Central memory CD8-positive, alpha-beta T cell (primary cell): ENCODE data around the gene IGFALS.
"Not testable (repeated sequence)": the region's sequence is repeated elsewhere in the genome, so short reads cannot be mapped to it uniquely, and the experiment has no call there.

Experiments
- ATAC-seq: fragments of 150-1000 bp; cut with Tn5 transposase; replicated peaks from 2 replicates; pipeline ENCODE4 v1.10.0; 2022; ENCODE audit warnings: mild to moderate bottlenecking, moderate FRiP score, moderate number of reproducible peaks; ENCODE audit not compliant: poor library complexity, severe bottlenecking; ENCODE audit errors: extremely low read depth
- DNase-seq, 2 donors: peaks; one replicate each; pipeline ENCODE4 v3.0.0; 2021; ENCODE audit warnings: low spot score in 2 of 2
- H3K27ac Mint-ChIP-seq: one replicate; pipeline ENCODE4 v1.8.0; 2022; ENCODE audit warnings: low read depth, mild to moderate bottlenecking, moderate library complexity, mixed read lengths
- H3K27me3 Mint-ChIP-seq: one replicate; pipeline ENCODE4 v1.8.0; 2022; ENCODE audit warnings: mixed read lengths
- H3K36me3 Mint-ChIP-seq: one replicate; pipeline ENCODE4 v1.8.0; 2022; ENCODE audit warnings: mild to moderate bottlenecking, moderate library complexity, mixed read lengths; ENCODE audit not compliant: insufficient read depth
- H3K4me1 Mint-ChIP-seq: one replicate; pipeline ENCODE4 v1.8.0; 2022; ENCODE audit warnings: mixed read lengths
- H3K4me3 Mint-ChIP-seq: one replicate; pipeline ENCODE4 v1.8.0; 2022; ENCODE audit warnings: mild to moderate bottlenecking, moderate library complexity, mixed read lengths
- H3K9me3 Mint-ChIP-seq: one replicate; pipeline ENCODE4 v1.8.0; 2022; ENCODE audit warnings: mixed read lengths

Gene IGFALS

GRCh38 chr16:1810536-1810935 lies 17.0 kb upstream of the IGFALS start:
- Mint-ChIP-seq H3K27ac (no peak overlapping the region), H3K4me3 (no peak overlapping the region), H3K36me3 (peaks cover 47% of the 10 kb centered on the region), H3K4me1 (peaks cover 8% of the 10 kb centered on the region), H3K9me3 (no peaks in the 10 kb centered on the region), H3K27me3 (no peaks in the 10 kb centered on the region)
- no peak for DNase-seq
- ATAC-seq = no peak

DNA sequence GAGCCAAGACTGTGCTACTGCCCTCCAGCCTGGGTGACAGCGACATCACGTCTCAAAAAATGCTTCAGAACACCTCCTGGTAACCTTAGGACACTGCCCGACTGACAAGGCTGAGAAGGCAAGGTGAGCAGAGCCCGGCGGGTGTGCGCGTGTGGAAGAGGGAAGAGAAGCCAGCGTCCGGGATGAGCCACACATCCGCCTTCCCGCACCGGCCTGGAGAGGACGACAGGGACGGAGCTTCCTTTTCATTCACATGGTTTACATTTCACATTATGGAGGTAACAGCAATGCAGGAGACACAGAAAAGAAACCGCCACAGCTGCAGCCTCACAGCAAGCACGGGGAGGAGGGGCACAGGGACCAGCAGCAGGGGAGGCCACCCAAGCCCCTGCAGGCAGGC lies 16.6 kb upstream of the IGFALS start:
- H3K27me3 Mint-ChIP-seq = no peaks in the 10 kb centered on the region
- peaks cover 8% of the 10 kb centered on the region for H3K4me1 Mint-ChIP-seq
- DNase-seq (no peak), ATAC-seq (no peak)
- no peak overlapping the region for H3K27ac Mint-ChIP-seq
- H3K9me3 Mint-ChIP-seq = no peaks in the 10 kb centered on the region
- peaks cover 46% of the 10 kb centered on the region for H3K36me3 Mint-ChIP-seq
- no peak overlapping the region for H3K4me3 Mint-ChIP-seq

- no peak overlapping the region for H3K4me3 Mint-ChIP-seq
- no peaks in the 10 kb centered on the region for H3K9me3 Mint-ChIP-seq
- H3K4me1 Mint-ChIP-seq = peaks cover 8% of the 10 kb centered on the region
- ATAC-seq (no peak), DNase-seq (no peak)
- no peaks in the 10 kb centered on the region for H3K27me3 Mint-ChIP-seq
- H3K27ac Mint-ChIP-seq = no peak overlapping the region
- peaks cover 42% of the 10 kb centered on the region for H3K36me3 Mint-ChIP-seq
Measured at GRCh38 chr16:1809281-1809801, 15.8 kb upstream of the IGFALS start.

- no peaks in the 10 kb centered on the region for H3K27me3 Mint-ChIP-seq
- ATAC-seq = no peak
Measured at GRCh38 chr16:1808691-1809090, 15.2 kb upstream of the IGFALS start.

DNA sequence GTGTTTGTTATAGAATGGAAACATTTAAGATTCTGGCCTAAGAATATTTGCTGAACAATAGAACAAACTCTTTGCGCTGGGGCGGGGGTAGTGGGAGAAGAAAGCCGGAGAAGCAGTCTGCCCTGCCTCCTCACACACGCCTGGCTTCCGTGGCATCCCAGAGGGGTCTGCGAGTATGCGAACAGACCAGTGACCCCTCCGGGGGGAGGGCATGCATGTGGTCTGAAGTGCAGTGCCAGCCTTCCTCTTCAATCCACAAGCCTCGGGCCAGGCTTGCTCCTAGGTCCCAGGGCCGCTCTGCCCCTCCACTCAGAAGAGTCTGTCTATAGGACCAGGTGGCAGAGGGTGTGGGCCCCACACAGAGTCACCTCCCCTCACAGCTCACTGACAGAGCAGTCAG lies 14.1 kb upstream of the IGFALS start:
- ATAC-seq = no peak
- Mint-ChIP-seq H3K9me3 (no peaks in the 10 kb centered on the region), H3K27ac (no peak overlapping the region), H3K4me1 (no peaks in the 10 kb centered on the region), H3K27me3 (no peaks in the 10 kb centered on the region), H3K36me3 (peaks cover 30% of the 10 kb centered on the region), H3K4me3 (no peak overlapping the region)
- DNase-seq = no peak

More at GRCh38 chr16:1808691-1809090, 15.2 kb upstream of the IGFALS start:
- no peak overlapping the region for H3K4me3 Mint-ChIP-seq
- no peaks in the 10 kb centered on the region for H3K9me3 Mint-ChIP-seq
- no peak overlapping the region for H3K27ac Mint-ChIP-seq
- peaks cover 37% of the 10 kb centered on the region for H3K36me3 Mint-ChIP-seq
- no peak for DNase-seq
- H3K4me1 Mint-ChIP-seq = peaks cover 8% of the 10 kb centered on the region

- Mint-ChIP-seq H3K27ac (no peak overlapping the region), H3K9me3 (no peaks in the 10 kb centered on the region), H3K27me3 (no peaks in the 10 kb centered on the region), H3K4me3 (no peak overlapping the region), H3K4me1 (no peaks in the 10 kb centered on the region), H3K36me3 (peaks cover 4% of the 10 kb centered on the region)
- no peak for ATAC-seq
- DNase-seq = no peak
Measured at GRCh38 chr16:1800701-1801100, 7.2 kb upstream of the IGFALS start.

DNA sequence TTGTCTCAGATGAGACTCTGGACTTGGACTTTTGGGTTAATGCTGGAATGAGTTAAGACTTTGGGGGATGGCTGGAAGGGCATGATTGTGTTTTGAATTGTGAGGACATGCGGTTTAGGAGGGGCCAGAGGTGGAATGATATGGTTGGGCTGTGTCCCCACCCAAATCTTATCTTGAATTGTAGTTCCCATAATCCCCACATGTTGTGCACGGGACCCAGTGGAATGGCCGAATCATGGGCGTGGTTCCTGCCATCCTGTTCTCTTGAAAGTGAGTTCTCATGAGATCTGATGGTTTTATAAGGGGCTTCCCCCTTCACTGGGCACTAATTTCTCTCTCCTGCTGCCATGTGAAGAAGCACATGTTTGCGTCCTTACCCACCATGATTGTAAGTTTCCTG lies 5.8 kb upstream of the IGFALS start:
- not testable (repeated sequence) for DNase-seq, H3K4me1 Mint-ChIP-seq, H3K9me3 Mint-ChIP-seq, H3K27me3 Mint-ChIP-seq, H3K27ac Mint-ChIP-seq, H3K36me3 Mint-ChIP-seq, H3K4me3 Mint-ChIP-seq, ATAC-seq

DNA sequence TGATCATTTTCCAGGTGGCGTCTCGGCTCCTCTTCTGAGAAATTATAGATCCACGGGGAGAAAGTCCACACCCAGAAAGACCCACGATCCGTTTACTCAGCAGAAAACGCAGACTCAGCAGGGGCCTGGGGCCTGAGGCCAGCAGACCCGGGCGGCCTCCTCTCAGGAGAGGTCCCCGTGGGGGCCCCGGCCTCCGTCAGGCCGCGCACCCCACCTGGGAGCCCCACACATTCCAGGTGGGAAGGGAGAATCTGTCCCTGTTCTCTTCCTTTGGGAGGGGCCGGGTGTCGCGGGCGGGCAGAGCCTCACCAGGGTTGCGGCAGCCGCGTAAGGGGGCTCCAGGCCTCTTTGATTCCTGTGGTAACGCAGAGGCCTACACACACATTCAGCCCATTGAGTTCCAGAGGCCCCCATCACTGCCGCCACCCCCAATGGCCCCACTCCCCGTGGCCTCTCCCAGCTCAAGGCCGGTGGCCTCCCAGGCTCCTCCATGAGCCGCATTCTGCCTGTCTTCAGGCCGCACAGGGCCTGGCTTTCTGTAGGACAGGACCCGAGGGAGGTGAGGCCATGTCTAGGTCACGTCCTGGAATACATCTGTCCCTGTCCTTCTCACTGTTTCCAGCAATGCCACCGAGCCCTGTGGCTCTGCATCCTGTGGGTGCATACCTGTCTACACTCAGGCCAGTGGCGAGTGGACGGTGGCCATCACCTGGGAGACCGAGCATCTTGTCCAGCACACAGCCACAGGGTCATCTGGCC lies 1.6 kb upstream of the IGFALS start:
- Mint-ChIP-seq H3K27me3 (no peaks in the 10 kb centered on the region), H3K4me1 (no peaks in the 10 kb centered on the region), H3K36me3 (no peaks in the 10 kb centered on the region), H3K9me3 (no peaks in the 10 kb centered on the region), H3K27ac (no peak overlapping the region), H3K4me3 (no peak overlapping the region)
- DNase-seq (no peak), ATAC-seq (no peak)

GRCh38 chr16:1794221-1794871 lies 841 bp upstream of the IGFALS start:
- ATAC-seq = no peak
- H3K9me3 Mint-ChIP-seq = no peaks in the 10 kb centered on the region
- no peak overlapping the region for H3K4me3 Mint-ChIP-seq
- no peaks in the 10 kb centered on the region for H3K27me3 Mint-ChIP-seq
- DNase-seq = no peak
- no peaks in the 10 kb centered on the region for H3K4me1 Mint-ChIP-seq
- H3K36me3 Mint-ChIP-seq = no peaks in the 10 kb centered on the region
- H3K27ac Mint-ChIP-seq = no peak overlapping the region

GRCh38 chr16:1792836-1793577 lies 498 bp downstream of the IGFALS start:
- Mint-ChIP-seq H3K27me3 (no peaks in the 10 kb centered on the region), H3K4me1 (peaks cover 5% of the 10 kb centered on the region), H3K27ac (no peak overlapping the region), H3K4me3 (no peak overlapping the region), H3K9me3 (no peaks in the 10 kb centered on the region), H3K36me3 (peaks cover 3% of the 10 kb centered on the region)
- no peak for DNase-seq
- no peak for ATAC-seq

DNA sequence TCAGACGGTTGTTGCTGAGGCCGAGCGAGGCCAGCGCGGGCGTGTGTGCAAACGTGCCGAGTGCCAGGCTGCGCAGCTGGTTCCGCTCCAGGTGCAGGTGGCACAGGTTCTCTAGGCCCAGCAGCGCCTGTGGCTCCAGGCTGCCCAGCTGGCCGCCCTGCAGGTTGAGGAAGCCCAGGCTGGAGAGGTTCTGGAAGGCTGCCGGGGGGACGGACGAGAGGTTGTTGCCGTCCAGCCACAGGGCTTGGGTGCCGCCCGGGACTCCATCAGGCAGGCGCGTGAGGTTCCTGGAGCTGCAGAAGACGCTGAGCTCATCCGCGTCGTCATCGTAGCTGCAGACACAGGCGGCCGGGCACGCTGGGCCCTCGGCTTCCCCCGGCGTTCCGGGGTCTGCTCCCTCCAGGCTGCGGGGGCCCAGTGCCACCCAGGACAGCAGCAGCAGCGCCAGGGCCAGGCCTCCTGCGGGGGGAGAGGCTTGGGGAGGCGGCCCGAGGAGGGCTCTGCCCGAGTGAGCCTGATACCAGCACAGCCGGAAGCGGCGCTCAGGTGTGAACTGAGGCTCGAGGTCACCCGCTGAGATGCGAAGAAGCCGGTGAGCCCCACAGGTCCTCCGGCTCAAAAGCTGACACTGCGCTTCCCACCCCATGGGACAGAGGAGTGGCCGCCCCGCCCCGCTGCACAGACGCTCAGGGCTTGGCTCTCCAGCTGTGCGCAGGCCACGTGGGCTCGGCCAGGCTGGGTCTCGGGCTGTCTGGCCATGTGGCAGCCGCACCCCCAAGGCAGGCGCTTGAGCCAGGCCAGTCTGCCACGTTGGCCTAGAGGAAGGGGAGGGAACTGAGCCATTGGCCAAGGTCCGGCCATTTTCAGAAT lies 1.3 kb downstream of the IGFALS start:
- Mint-ChIP-seq H3K9me3 (no peaks in the 10 kb centered on the region), H3K27ac (no peak overlapping the region), H3K27me3 (no peaks in the 10 kb centered on the region), H3K4me1 (peaks cover 5% of the 10 kb centered on the region), H3K36me3 (peaks cover 3% of the 10 kb centered on the region), H3K4me3 (no peak overlapping the region)
- no peak for ATAC-seq
- DNase-seq = no peak
